HG03565 (cell line): Measurements from ENCODE around the gene KRTAP9-7.
"Not testable (repeated sequence)": the region's sequence is repeated elsewhere in the genome, so short reads cannot be mapped to it uniquely, and the experiment has no call there.

Experiments
- ATAC-seq: cut with Tn5 transposase; IDR thresholded peaks from one replicate; pipeline ENCODE4 v1.9.1; 2021; ENCODE audit warnings: mild to moderate bottlenecking, moderate library complexity; ENCODE audit not compliant: unreplicated experiment

The KRTAP9-7 gene, protein sequence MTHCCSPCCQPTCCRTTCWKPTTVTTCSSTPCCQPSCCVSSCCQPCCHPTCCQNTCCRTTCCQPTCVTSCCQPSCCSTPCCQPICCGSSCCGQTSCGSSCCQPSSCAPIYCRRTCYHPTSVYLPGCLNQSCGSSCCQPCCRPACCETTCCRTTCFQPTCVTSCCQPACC

DNA sequence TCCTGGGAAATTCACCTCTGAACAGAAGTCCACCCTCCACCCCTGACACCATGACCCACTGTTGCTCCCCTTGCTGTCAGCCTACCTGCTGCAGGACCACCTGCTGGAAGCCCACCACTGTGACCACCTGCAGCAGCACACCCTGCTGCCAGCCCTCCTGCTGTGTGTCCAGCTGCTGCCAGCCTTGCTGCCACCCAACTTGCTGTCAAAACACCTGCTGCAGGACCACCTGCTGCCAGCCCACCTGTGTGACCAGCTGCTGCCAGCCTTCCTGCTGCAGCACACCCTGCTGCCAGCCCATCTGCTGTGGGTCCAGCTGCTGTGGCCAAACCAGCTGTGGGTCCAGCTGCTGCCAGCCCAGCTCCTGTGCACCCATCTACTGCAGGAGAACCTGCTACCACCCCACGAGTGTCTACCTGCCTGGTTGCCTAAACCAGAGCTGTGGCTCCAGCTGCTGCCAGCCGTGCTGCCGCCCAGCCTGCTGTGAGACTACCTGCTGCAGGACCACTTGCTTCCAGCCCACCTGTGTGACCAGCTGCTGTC is at the start of gene KRTAP9-7:
Gene KRTAP9-7 (plus strand): TSS at position 51 of the 543 bp plus-strand sequence. CDS start 0 bp downstream, at position 51.
- not testable (repeated sequence) for ATAC-seq

DNA sequence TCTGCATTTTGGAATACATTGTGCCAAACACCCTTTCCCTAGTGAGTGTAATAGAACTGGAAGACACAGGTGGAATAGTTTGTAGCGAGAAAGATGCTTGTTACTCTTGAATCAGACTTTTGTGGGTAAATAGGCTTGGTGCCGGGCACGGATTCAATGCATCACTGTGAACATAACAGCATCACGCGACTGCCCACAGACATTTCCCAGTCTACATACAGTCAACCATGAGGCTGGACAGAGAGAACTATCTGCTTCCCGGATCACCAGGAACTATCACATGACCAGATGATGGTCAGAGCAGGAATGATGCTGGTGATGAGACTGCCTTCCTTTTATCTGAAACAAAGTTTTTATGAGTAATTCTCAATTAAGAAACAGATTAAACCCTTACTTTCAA is 49.4 kb upstream of the KRTAP9-7 start:
- no peak for ATAC-seq

DNA sequence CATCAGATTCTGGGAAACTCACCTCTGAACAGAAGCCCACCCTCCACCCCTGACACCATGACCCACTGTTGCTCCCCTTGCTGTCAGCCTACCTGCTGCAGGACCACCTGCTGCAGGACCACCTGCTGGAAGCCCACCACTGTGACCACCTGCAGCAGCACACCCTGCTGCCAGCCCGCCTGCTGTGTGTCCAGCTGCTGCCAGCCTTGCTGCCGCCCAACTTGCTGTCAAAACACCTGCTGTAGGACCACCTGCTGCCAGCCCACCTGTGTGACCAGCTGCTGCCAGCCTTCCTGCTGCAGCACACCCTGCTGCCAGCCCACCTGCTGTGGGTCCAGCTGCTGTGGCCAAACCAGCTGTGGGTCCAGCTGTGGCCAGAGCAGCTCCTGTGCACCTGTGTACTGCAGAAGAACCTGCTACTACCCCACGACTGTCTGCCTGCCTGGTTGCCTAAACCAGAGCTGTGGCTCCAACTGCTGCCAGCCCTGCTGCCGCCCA is 48.9 kb upstream of the KRTAP9-7 start, which contains the start of gene KRTAP9-2:
Gene KRTAP9-2 (plus strand): TSS at position 51 of the 498 bp plus-strand sequence. CDS start 7 bp downstream, at position 58.
- not testable (repeated sequence) for ATAC-seq

DNA sequence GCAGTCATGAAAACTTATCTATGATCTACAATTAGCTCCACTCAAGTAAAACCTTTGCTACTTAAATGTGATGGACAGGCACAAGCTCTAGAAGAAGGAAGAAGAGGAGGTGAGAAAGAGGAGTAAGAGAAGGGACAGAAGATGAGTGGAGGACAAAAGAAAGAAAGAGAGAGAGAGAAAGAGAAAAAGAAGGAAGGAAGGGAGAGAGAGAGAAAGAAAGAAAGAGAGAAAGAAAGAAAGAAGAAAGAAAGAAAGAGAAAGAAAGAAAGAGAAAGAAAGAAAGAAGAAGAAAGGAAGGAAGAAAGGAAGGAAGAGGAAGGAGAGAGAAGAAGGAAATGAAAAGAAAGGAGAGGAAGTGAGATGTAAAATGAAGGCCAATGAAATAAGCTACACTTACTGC is 45.4 kb upstream of the KRTAP9-7 start:
- ATAC-seq = no peak

DNA sequence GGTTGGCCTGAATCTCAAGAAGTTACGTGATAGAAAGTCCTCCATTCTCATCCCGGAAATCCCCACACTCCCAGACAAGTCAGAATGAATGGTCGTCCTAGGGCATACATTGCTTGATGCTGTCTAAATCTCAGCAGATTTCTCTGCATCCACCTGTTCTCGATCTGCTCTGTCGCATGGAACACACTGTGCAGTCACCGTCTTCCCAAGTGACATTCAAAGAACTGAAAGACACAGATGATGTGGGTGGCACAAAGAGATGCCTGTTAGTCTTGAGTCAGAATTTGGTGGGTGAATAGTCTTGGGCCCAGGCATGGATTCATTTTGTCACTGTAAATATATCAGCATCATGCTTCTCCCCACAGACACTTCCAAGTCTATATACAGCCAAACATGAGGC is 43.8 kb upstream of the KRTAP9-7 start:
- no peak for ATAC-seq

DNA sequence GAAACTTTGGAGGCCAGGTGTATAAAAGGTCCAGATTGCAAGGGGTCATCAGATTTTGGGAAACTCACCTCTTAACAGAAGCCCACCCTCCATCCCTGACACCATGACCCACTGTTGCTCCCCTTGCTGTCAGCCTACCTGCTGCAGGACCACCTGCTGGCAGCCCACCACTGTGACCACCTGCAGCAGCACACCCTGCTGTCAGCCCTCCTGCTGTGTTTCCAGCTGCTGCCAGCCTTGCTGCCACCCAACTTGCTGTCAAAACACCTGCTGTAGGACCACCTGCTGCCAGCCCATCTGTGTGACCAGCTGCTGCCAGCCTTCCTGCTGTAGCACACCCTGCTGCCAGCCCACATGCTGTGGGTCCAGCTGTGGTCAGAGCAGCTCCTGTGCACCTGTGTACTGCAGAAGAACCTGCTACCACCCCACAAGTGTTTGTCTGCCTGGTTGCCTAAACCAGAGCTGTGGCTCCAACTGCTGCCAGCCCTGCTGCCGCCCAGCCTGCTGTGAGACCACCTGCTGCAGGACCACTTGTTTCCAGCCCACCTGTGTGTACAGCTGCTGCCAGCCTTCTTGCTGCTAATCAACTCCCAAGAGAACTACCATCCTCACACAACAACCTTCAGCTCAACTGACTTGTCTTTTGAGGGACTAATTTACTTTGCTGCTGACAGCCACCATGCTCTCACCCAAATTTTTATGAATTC is 42.9 kb upstream of the KRTAP9-7 start, which contains the start of gene KRTAP9-3:
Gene KRTAP9-3 (plus strand): TSS at position 51 of the 707 bp plus-strand sequence. CDS start 53 bp downstream, at position 104.
- not testable (repeated sequence) for ATAC-seq

DNA sequence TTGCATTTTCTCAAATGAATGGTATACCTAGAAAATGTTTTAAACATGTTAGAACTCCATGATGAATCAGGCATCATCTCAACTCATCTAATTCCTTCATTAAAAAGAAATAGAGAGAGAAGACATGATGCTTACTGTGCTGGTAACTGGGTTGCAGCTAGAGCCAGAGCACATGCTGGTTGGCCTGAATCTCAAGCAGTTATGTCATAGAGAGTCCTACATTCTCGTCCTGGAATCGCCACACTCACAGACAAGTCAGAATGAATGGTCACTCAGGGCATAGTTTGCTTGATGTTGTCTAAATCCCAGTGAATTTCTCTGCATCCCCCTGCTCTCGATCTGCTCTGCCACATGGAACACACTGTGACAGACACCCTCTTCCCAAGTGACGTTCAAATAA is 38.4 kb upstream of the KRTAP9-7 start:
- not testable (repeated sequence) for ATAC-seq

DNA sequence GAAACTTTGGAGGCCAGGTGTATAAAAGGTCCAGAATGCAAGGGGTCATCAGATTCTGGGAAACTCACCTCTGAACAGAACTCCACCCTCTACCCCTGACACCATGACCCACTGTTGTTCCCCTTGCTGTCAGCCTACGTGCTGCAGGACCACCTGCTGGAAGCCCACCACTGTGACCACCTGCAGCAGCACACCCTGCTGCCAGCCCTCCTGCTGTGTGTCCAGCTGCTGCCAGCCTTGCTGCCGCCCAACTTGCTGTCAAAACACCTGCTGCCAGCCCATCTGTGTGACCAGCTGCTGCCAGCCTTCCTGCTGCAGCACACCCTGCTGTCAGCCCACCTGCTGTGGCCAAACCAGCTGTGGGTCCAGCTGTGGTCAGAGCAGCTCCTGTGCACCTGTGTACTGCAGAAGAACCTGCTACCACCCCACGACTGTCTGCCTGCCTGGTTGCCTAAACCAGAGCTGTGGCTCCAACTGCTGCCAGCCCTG is 37.5 kb upstream of the KRTAP9-7 start, which contains the start of gene KRTAP9-8:
Gene KRTAP9-8 (plus strand): TSS at position 51 of the 489 bp plus-strand sequence. CDS start 53 bp downstream, at position 104.
- ATAC-seq = not testable (repeated sequence)

DNA sequence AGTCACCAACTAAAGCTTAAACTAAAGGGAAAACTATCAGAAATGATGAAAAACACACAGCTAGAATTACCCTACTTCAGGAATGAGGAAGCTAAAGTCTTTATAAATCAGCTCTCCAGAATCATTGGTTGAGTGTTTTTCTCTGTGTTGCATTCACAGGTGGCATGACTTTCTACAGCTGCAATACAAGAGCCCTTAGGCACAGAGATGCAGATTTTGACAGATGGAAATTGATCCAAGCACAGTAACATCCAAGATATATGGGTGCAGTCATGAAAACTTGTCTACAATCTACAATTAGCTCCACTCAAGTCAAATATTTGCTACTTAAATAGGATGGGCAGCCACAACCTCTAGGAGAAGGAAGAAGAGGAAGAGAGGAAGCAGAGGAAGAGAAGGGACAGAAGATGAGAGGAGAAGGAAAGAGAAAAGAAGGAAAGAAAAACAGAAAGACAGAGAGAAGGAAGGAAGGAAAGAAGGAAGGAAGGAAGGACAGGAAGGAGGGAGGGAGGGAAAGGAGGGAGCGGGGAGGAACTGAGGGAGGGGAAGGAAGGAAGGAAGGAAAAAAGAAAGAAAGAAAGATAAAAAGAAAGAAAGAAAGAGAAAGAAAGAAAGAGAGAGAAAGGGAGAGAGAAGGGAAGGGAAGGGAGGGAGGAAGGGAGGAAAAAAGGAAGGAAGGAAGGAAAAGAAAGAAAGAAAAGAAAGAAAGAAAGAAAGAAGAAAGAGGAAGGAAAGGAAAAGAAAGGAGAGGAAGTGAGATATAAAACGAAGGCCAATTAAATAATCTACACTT is 28.3 kb upstream of the KRTAP9-7 start:
- ATAC-seq = not testable (repeated sequence)

DNA sequence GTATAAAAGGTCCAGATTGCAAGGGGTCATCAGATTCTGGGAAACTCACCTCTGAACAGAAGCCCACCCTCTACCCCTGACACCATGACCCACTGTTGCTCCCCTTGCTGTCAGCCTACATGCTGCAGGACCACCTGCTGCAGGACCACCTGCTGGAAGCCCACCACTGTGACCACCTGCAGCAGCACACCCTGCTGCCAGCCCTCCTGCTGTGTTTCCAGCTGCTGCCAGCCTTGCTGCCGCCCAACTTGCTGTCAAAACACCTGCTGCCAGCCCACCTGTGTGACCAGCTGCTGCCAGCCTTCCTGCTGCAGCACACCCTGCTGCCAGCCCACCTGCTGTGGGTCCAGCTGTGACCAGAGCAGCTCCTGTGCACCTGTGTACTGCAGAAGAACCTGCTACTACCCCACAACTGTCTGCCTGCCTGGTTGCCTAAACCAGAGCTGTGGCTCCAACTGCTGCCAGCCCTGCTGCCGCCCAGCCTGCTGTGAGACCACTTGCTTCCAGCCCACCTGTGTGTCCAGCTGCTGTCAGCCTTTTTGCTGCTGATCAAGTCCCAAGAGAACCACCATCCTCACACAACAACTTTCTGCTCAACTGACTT is 25.8 kb upstream of the KRTAP9-7 start, which contains the start of gene KRTAP9-4:
Gene KRTAP9-4 (plus strand): TSS at position 51 of the 604 bp plus-strand sequence. CDS start 34 bp downstream, at position 85.
- ATAC-seq = not testable (repeated sequence)

DNA sequence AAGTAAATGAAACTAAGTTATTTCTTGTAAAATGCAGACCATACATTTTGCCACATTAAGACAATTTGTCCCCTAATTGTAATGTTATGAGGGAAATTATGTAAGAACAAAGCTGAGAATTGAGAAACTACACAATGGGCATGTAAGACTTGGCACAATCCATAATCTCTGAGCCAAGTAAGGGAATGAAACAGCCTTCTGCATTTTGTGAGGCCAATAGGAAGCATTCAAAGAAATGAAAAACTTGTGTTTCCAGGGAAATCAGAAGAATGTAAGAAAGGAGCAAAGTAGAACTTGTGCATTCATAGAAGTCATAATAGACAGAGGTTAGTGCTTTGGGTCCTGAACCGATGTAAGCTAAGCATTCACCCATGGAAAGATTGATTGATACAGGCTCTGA is 24.2 kb upstream of the KRTAP9-7 start:
- no peak for ATAC-seq

DNA sequence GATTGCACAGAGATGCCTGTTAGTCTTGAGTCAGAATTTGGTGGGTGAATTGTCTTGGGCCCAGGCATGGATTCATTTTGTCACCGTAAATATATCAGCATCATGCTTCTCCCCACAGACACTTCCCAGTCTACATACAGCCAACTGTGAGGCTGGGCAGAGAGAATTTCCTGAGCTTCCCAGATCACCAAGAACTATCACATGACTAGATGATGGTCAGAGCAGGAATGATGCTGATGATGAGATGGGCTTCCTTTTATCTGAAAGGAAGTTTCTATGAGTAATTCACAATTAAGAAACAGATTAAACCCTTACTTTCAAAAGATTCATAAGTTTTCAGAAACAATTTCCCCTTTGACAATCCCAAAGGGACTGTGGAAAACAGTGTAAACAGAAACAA is 20.6 kb upstream of the KRTAP9-7 start:
- ATAC-seq = no peak

DNA sequence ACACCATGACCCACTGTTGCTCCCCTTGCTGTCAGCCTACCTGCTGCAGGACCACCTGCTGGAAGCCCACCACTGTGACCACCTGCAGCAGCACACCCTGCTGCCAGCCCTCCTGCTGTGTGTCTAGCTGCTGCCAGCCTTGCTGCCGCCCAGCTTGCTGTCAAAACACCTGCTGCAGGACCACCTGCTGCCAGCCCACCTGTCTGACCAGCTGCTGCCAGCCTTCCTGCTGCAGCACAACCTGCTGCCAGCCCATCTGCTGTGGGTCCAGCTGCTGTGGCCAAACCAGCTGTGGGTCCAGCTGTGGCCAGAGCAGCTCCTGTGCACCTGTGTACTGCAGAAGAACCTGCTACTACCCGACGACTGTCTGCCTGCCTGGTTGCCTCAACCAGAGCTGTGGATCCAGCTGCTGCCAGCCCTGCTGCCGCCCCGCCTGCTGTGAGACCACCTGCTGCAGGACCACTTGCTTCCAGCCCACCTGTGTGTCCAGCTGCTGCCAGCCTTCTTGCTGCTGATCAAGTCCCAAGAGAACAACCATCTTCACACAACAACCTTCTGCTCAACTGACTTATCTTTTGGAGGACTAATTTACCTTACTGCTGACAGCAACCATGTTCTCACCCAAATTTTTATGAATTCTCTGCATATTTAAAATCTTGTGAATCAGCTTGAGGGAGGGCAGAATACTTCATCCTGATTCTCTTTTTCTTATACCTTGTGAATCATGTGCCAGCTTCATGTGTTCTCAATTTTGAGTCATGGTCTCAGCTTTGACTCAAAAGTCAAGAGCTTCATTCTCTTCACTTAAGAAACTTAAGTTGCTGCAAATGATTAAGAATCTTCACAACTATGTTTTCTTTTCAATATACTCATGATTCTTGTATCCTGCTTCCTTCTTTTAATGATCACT is 19.9 kb upstream of the KRTAP9-7 start, which contains the start of gene KRTAP9-9:
Gene KRTAP9-9 (plus strand): TSS at position 4 of the 910 bp plus-strand sequence.
- ATAC-seq = not testable (repeated sequence)

DNA sequence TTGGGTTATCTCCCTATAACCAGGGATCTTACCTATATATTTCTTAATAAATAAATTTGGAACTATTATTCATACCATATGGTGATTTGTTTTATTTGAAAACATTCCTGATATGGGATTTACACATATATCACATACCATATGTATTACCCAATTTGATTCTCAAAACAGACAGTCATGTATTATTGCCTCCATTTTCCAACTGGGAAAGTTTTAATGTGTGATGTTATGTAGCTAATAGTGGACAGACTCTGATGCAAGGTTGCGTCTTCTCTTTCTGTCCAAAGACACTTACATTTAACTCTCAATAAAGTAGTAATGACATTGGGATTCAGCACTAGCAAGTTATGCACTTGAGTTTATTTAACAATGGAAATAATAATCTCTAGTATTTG is 19.2 kb upstream of the KRTAP9-7 start:
- no peak for ATAC-seq

DNA sequence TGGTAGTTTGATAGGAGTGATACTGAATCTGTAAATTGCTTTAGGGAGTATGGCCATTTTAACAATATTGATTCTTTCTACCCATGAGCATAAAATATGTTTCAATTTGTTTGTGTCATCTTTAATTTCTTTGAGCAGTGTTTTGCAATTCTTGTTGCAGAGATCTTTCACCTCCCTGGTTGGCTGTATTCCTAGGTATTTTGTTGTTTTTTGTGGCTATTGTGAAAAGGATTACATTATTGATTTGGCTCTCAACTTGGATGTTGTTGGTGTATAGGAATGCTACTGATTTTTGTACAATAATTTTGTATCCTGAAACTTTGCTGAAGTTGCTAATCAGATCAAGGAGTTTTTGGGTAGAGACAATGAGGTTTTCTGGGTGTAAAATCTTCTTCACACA is 17.1 kb upstream of the KRTAP9-7 start:
- no peak for ATAC-seq

DNA sequence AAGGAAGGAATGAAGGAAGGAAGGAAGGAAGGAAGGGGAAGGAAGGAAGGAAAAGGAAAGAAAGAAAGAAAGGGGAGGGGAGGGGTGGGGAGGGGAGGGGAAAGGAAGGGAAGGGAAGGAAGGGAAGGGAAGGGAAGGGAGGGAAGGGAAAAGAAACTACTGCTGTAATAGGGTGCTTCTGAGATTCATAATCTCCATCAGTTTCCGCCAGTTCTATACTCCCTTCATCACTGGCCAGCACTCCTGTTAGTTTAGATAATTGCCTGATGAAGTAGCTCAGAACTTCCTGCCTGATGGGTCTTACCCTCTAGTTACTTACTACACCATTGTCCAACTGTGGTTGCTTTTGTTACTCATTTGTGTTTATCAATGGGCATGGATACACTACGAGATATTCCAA is 12.3 kb upstream of the KRTAP9-7 start:
- no peak for ATAC-seq

DNA sequence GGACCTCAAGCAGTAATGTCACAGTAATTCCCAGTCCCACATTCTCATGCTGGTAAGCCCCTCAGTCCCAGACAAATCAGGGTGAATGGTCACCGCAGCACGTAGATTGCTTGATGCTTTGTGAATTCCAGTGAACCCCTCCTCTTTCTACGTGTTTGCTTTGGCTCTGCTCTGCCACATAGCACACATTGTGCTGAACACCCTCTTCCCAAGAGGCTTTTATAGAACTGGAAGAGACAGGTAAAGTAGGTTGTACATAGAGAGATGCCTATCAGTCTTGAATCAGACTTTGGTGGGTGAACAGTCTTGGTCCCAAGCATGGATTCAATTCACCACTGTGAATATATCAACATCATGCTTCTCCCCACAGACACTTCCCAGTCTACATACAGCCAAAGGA is 10.9 kb upstream of the KRTAP9-7 start:
- no peak for ATAC-seq

DNA sequence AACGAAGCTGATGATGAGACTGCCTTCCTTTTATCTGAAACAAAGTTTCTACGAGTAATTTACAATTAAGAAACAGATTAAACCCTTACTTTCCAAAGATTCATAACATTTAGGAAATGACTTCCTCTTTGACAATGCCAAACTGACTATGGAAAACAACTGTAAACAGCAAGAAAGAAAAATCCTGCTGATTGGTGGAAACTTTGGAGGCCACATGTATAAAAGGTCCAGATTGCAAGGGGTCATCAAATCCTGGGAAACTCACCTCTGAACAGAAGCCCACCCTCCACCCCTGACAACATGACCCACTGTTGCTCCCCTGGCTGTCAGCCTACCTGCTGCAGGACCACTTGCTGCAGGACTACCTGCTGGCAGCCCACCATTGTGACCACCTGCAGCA is 10.4 kb upstream of the KRTAP9-7 start, which contains the start of gene KRTAP9-6:
Gene KRTAP9-6 (plus strand): TSS at position 301 of the 400 bp plus-strand sequence. CDS start 0 bp downstream, at position 301.
- ATAC-seq = no peak

DNA sequence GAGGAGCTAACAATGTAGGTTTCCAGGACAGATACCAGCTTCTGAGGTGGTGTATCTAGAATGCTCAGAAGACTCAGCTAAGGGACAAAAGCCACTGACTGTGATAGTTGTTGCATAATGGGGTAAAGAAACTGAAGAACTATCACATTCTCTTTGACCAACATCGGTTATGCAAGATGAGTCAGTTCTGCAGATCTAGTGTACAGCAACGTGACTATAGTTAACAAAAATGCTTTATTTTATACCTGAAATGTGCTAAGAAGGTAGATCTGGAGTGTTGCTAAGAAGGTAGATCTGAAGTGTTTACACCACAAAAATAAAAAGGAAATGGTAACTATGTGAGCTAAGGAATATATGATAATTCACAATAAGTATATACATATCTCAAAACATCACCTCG is 7.8 kb upstream of the KRTAP9-7 start:
- ATAC-seq = no peak
